Fibroblast of skin of right biceps (primary cell): ENCODE measurements around the gene ATG10.

Experiments used
- DNase-seq: peaks from one replicate; pipeline ENCODE4 v3.0.0-alpha.2; 2013

The ATG10 gene

GRCh38 chr5:82168294-82168693 is 196.5 kb downstream of the ATG10 start:
- DNase-seq = peak; percentile 56

GRCh38 chr5:82169892-82170291 is 198.1 kb downstream of the ATG10 start:
- DNase-seq = no peak

GRCh38 chr5:82174128-82174918 is 202.5 kb downstream of the ATG10 start:
- peak; percentile 49 for DNase-seq

GRCh38 chr5:82174919-82175219 is 203.0 kb downstream of the ATG10 start:
- no peak for DNase-seq

GRCh38 chr5:82176115-82176814 is 204.4 kb downstream of the ATG10 start:
- DNase-seq = no peak

DNA sequence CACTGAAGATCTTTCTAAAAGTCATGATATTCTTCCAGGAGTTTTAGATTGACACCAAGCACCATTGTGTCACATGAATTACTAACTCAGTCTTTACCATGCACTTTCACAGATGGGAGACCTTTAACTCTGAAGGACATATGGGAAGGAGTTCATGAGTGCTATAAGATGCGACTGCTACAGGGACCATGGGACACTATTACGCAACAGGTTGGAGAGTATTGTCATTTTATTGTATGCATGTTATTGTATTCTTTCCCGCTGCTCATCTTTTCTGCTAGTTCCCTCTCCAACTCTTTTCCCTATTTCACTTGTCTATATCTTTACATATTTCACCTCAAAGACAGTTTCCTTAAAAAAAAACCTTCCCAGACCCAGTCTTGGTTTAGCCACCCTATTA is 206.6 kb downstream of the ATG10 start:
- no peak for DNase-seq

GRCh38 chr5:82182662-82183061 is 210.8 kb downstream of the ATG10 start:
- DNase-seq = no peak

- DNase-seq = peak; percentile 33
These were observed 212.0 kb downstream of the ATG10 start for GRCh38 chr5:82183828-82184227.

- no peak for DNase-seq
These were observed 214.0 kb downstream of the ATG10 start for GRCh38 chr5:82185851-82186250.

DNA sequence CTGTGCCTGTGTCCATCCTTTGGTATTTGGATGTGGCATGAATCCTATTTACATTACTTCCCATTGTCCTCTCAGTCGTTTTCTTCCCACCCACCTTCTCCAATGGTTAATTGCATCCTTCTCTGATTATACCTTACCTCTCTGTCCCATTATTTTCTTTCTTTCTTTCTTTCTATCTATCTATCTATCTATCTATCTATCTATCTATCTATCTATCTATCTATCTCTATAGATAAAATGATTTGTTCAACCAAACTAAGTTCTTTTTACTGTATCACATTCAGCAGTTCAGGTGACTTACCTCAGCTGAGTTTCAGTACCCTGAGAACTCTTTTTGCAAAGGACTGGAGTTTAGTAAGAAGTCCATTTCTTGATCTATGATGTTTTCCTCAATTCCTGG is 225.7 kb downstream of the ATG10 start:
- DNase-seq = no peak

- no peak for DNase-seq
These were observed 232.7 kb downstream of the ATG10 start for GRCh38 chr5:82204567-82204966.

DNA sequence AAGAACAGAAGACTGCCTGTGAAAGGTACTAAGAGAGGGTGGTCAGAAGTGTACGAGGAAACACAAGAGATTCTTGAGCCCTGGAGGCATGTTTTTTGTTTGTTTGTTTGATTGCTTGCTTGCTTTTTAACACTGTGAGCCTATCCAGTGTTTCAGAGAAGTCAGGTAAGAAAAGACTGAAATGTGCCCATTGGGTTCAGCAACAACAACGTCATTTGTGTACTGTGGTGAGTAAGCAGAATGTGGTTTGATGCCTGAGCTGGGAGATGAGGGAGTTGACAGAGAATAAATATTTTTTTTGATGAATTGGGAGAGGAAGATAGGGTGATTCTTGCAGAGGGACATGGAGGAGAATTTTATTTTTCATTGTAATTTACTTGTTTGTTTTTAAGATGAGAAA is 233.2 kb downstream of the ATG10 start:
- no peak for DNase-seq

- DNase-seq = no peak
These were observed 236.5 kb downstream of the ATG10 start for GRCh38 chr5:82208371-82208770.

DNA sequence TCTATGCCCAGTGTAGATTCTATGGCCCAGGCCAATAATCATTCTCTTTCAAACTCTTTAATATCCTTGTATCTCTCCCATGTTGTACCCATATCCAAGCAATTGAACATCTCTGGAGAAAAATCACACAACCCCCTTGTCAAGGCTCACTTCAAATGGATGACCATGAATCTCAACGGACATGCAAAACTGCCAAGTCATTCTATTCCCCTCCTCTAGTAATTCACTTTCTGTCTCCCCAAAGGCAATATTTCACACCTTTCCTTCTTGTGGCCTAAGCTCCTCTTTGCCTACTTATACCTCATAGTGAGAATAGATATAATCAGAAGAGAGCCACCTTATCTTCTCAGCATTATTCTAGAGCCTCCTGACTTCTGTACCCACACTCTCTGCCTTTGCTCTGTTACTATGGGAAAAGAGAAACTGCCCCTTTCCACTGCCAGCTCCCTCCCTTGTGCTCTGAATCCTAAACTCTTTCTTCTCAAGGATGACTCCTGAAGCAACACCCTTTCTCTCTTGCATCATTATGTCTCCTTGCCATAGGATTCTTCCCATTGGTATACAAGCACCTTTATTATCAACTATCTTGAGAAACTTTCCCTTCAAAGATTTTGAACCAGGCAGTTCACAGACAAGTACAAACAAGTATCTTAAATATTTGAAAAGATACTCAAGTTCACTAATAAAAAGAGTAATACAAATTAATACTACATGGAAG is 240.2 kb downstream of the ATG10 start:
- DNase-seq = no peak

GRCh38 chr5:82217917-82218316 is 246.1 kb downstream of the ATG10 start:
- no peak for DNase-seq

GRCh38 chr5:82218374-82219156 is 246.7 kb downstream of the ATG10 start:
- peak; percentile 12 for DNase-seq

- DNase-seq = no peak
These were observed 249.2 kb downstream of the ATG10 start for GRCh38 chr5:82221020-82221419.

GRCh38 chr5:82222597-82223574 is 251.1 kb downstream of the ATG10 start:
- peak; percentile 4 for DNase-seq

DNA sequence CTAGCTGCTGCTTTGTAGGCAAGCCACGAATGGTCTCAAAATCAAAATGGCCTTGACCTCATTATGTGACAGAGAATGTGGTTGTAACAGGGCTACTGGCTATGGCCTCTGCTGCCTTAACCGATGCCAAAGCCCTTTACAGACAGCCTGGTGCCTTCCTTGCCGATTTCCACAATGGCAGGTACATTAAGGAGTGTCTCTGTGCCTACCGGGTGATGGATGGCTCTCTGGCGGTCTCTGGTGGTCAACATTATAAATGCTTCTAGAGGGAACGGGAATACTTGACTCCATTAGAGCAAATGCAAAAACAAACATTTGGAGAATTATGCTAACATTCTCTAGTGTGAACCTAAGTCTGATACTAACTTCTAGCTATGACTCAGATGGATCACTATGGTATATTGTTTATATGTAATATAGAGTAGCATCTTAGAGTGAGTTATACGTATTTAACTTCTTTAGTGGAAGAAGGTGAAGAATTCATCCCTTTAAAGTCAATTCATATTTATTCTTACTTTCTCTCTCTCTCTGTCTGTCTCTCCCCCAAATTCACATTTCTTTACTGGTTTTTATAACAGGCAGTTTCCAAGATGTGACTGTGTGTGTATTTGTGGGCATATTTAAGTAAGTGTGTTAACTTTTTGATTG is 253.8 kb downstream of the ATG10 start:
- peak; percentile 58 for DNase-seq

GRCh38 chr5:82234885-82235284 is 263.1 kb downstream of the ATG10 start:
- no peak for DNase-seq

DNA sequence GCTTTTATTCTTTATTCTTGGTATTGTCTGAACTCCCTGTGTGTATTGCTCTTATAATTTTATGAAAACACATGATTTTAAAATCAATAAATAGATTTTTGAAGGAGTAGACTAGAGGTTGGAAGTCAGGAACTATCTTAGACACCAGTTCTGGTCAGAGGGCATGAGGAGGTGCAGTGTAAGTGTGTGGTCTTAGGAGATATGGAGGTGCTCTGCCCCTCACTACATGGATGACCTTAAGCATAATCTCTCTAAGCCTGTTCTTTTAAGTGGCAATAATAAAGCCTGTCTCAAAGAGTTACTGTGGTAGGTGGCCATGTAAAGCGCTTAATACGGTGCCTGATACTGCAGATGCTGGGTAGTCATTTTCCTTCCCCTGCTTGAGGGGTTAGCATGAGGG is 272.3 kb downstream of the ATG10 start:
- no peak for DNase-seq
